Mononuclear cell (primary cell): ENCODE results near the gene ANKRD29. TPM values are rescaled to one million over a fixed set of nuclear protein-coding genes. Genes with fewer than 3 reads are reported as not detected.

Experiments
- H3K27me3 ChIP-seq: 2 replicates; pipeline ENCODE4 v1.6.0; 2011; ENCODE audit warnings: low read length, control low read depth; ENCODE audit not compliant: insufficient read depth
- H3K4me1 ChIP-seq: 2 replicates; pipeline ENCODE4 v1.5.1; 2011; ENCODE audit warnings: mild to moderate bottlenecking, low read length, control low read depth; ENCODE audit not compliant: insufficient read depth
- H3K4me3 ChIP-seq: 2 replicates; pipeline ENCODE4 v1.5.1; 2011; ENCODE audit warnings: mild to moderate bottlenecking, low read length, moderate library complexity
- H3K9me3 ChIP-seq: 2 replicates; pipeline ENCODE4 v1.5.1; 2011; ENCODE audit warnings: low read depth, mild to moderate bottlenecking, control low read depth, low read length
- total RNA-seq: library from RNA; depleted of rRNA; stranded (reverse); fragments of >200 nt; gene quantifications from one replicate; pipeline ENCODE4 v1.2.3, GENCODE V29; 2012

ANKRD29 gene
- total RNA-seq, 1 donor, result 0.52 TPM

DNA sequence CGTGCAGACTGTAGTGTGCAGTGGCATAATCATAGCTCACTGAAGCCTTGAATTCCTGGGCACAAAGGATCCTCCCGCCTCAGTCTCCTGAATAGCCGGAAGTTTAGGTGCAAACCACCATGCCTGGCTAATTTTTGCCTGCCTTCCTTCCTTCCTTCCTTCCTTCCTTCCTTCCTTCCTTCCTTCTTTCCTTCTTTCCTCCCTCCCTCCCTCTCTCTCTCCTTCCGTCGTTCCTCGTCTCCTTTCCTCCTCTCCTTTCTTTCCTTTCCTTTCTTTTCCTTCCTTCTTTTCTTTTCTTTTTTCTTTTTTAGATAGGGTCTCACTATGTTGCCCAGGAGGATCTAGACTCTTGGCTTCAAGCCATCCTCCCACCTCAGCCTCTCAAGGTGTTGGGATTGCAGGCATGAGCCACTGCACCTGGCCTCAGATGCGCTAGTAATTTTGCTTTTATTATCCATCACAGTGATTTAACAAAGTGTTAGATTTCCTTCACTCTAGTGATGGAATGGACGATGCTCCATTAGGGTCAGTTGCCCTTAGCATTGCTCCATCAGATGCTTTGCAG lies 6.6 kb upstream of the ANKRD29 start:
- peaks cover 7% of the 10 kb centered on the region for H3K27me3 ChIP-seq
- no peaks in the 10 kb centered on the region for H3K9me3 ChIP-seq
- H3K4me1 ChIP-seq, result no peaks in the 10 kb centered on the region
- no peak overlapping the region for H3K4me3 ChIP-seq

- Histone ChIP-seq H3K4me1 (no peaks in the 10 kb centered on the region), H3K4me3 (no peak overlapping the region), H3K9me3 (no peaks in the 10 kb centered on the region), H3K27me3 (peaks cover 8% of the 10 kb centered on the region)
Observed at GRCh38 chr18:23668731-23669130, 6.0 kb upstream of the ANKRD29 start.

- peaks cover 20% of the 10 kb centered on the region for H3K27me3 ChIP-seq
- H3K4me1 ChIP-seq, result peaks cover 11% of the 10 kb centered on the region
- no peak overlapping the region for H3K4me3 ChIP-seq
- no peaks in the 10 kb centered on the region for H3K9me3 ChIP-seq
Observed at GRCh38 chr18:23667114-23667513, 4.4 kb upstream of the ANKRD29 start.

- Histone ChIP-seq H3K9me3 (no peaks in the 10 kb centered on the region), H3K27me3 (peaks cover 42% of the 10 kb centered on the region), H3K4me3 (no peak overlapping the region), H3K4me1 (peaks cover 20% of the 10 kb centered on the region)
Observed at GRCh38 chr18:23664674-23665073, 2.0 kb upstream of the ANKRD29 start.

GRCh38 chr18:23661735-23662308 lies 889 bp downstream of the ANKRD29 start:
- Histone ChIP-seq H3K4me3 (peak overlapping the region; percentile 16), H3K4me1 (peaks cover 20% of the 10 kb centered on the region), H3K27me3 (peaks cover 64% of the 10 kb centered on the region), H3K9me3 (no peaks in the 10 kb centered on the region)

DNA sequence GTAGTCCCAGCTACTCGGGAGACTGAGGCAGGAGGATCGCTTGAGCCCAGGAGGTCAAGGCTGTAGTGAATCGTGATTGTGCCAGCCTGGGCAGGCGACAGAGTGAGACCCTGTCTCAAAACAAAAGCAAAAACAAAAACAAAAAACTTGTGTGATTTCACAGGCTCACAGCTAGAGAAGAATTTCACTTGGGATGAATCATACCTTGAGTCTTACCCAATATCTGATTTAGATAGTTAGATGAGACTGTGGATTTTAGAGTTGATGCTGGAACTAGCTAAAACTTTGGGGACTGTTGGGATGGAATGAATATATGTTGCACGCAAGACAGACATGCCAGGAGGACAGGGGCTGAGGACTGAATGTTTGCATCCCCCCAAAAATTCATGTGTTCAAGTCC lies 4.4 kb downstream of the ANKRD29 start:
- peaks cover 51% of the 10 kb centered on the region for H3K27me3 ChIP-seq
- H3K4me3 ChIP-seq, result no peak overlapping the region
- peaks cover 17% of the 10 kb centered on the region for H3K4me1 ChIP-seq
- no peaks in the 10 kb centered on the region for H3K9me3 ChIP-seq

DNA sequence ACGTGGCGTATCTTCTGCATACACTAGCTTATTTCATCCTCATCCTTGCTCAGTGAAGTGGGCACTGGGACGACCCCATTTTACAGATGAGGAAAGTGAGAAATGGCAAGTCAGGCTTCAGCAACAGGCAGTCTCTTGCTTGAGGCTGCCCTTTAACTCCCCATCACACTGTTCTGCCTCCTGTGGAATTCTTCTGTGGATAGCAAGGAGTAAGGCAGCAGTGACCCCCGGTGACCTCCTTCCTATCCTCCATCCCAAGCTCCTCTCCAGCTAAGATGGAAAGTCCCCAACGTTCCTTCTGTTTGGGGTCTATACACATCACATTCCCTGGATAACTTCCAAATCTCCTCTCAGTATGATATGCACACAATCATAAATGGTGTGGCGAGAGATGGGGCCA lies 10.5 kb downstream of the ANKRD29 start:
- Histone ChIP-seq H3K27me3 (no peaks in the 10 kb centered on the region), H3K4me1 (no peaks in the 10 kb centered on the region), H3K4me3 (no peak overlapping the region), H3K9me3 (no peaks in the 10 kb centered on the region)

- Histone ChIP-seq H3K4me1 (no peaks in the 10 kb centered on the region), H3K9me3 (no peaks in the 10 kb centered on the region), H3K27me3 (no peaks in the 10 kb centered on the region), H3K4me3 (no peak overlapping the region)
Observed at GRCh38 chr18:23650968-23651927, 11.5 kb downstream of the ANKRD29 start.

GRCh38 chr18:23648940-23649607 lies 13.6 kb downstream of the ANKRD29 start:
- Histone ChIP-seq H3K4me3 (no peak overlapping the region), H3K4me1 (no peaks in the 10 kb centered on the region), H3K9me3 (no peaks in the 10 kb centered on the region), H3K27me3 (no peaks in the 10 kb centered on the region)

GRCh38 chr18:23648456-23648855 lies 14.3 kb downstream of the ANKRD29 start:
- no peak overlapping the region for H3K4me3 ChIP-seq
- H3K4me1 ChIP-seq, result no peaks in the 10 kb centered on the region
- no peaks in the 10 kb centered on the region for H3K27me3 ChIP-seq
- no peaks in the 10 kb centered on the region for H3K9me3 ChIP-seq

GRCh38 chr18:23646282-23646681 lies 16.4 kb downstream of the ANKRD29 start:
- Histone ChIP-seq H3K9me3 (no peaks in the 10 kb centered on the region), H3K4me1 (no peaks in the 10 kb centered on the region), H3K27me3 (no peaks in the 10 kb centered on the region), H3K4me3 (no peak overlapping the region)

GRCh38 chr18:23645568-23646175 lies 17.0 kb downstream of the ANKRD29 start:
- H3K27me3 ChIP-seq, result no peaks in the 10 kb centered on the region
- H3K9me3 ChIP-seq, result no peaks in the 10 kb centered on the region
- H3K4me1 ChIP-seq, result no peaks in the 10 kb centered on the region
- no peak overlapping the region for H3K4me3 ChIP-seq

- no peaks in the 10 kb centered on the region for H3K4me1 ChIP-seq
- no peaks in the 10 kb centered on the region for H3K27me3 ChIP-seq
- H3K4me3 ChIP-seq, result no peak overlapping the region
- no peaks in the 10 kb centered on the region for H3K9me3 ChIP-seq
Observed at GRCh38 chr18:23643815-23644490, 18.8 kb downstream of the ANKRD29 start.

DNA sequence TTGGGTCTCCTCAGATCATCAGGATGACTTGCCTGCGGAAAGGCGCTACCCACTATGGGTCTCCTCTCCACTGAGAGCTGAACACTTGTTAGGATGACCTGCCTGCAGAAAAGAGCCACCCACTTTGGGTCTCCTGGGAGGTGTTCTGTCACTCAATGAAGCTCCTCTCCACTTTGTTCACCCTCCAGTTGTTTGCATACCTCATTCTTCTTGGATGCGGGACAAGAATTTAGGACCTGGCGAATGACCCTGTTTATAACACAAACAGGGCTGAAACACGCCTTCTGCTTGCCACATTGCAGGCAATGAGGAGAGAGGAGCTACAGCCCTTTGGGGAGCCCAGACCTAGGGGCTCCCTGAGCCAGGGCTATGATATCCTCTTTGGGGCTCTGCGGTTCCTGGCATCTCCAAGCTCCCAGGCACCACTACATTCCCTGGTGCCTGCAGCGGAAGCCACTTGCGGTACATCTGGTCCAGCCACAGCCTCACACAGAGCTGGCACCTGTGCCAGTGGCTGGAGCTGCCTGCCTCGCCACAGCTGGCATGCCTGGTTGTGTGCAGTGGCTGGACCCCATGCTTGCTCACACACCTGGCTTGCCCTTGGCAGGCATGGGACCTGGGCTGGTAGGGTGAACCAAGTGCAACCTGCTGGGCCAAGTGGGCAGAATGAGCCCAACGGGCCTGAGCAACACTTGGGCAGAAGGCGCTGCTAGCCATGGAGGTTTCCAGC lies 20.6 kb downstream of the ANKRD29 start:
- H3K4me3 ChIP-seq, result no peak overlapping the region
- no peaks in the 10 kb centered on the region for H3K27me3 ChIP-seq

More for the DNA sequence above, 20.6 kb downstream of the ANKRD29 start:
- no peaks in the 10 kb centered on the region for H3K4me1 ChIP-seq
- no peaks in the 10 kb centered on the region for H3K9me3 ChIP-seq
